ENCODE measurements around the gene MAN1C1. TPM values are rescaled to one million over a fixed set of nuclear protein-coding genes. Genes with fewer than 3 reads are reported as not detected.

Gene MAN1C1
- total RNA-seq, 2 donors from 2014 or later, result 8.8 to 15.3 TPM

DNA sequence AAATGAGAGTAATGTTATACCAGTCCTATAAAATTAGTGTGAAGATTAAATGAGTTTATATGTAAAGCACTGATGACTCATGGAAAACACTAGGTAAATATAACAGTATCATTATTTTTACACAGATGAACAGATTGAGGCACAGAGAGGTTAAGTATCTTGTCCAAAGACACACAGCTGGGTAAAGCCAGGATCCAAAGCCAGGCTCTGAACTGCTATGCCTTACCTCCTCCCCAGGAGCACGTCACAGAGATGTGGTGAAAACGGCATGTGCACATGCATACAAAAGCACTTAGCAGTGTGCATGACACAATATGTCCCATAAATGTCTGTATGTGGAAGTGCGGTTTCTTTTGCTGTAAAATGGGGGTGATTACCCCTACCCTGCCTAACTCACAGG lies 56.9 kb downstream of the MAN1C1 start:
- DNase-seq (ENCODE audit: low spot score in 2 of 2) (no peak), ATAC-seq (no peak)
- Mint-ChIP-seq H3K9me3 (no peaks in the 10 kb centered on the region), H3K36me3 (peaks cover 27 to 39% of the 10 kb centered on the region in 2 donors), H3K27ac (peak overlapping the region; percentile 17 to 25)

DNA sequence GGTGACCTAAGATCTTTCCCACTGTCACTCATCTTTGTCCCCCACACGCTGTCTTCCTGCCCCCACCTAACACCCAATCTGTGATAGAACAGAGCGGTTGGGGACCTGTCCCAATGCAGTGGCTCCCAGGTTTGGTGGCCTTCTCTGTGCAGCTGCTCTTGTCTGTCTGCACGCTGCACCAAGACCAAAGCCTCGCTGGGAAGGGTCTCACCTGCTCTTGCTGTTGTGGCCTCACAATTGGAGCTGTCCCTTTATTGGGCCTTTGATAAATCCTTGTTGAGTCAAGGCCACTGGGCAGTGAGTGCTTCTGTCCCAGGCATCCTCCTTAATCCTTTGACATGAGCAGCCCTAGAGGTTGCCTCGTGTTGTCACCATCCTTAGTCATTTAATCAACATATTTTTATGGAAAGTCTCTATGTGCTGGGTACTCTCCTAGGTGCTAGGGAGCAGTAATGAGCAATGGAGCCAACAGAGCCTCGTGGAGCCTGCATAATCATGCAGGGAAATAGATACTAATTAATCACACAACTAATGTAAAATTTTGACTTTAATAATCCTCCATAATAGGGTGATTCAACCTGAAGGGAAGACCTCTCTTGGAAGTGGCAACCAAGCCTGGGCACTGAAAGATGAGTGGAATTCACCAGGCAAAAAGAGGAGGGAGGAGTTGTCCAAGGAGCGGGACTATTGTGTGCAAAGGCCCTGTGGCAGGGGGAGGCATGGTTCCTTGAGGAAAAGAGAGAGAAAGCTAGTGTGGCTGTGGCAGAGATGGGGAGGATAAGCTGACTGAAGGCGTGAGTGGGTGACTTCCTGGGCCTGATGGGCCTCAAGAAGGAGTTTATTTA lies 57.6 kb downstream of the MAN1C1 start:
- Mint-ChIP-seq H3K9me3 (no peaks in the 10 kb centered on the region), H3K36me3 (peaks cover 27 to 35% of the 10 kb centered on the region in 2 donors), H3K27ac (peak overlapping the region; percentile 10 to 81)
- ATAC-seq (no peak), DNase-seq (ENCODE audit: low spot score in 2 of 2) (no peak)

DNA sequence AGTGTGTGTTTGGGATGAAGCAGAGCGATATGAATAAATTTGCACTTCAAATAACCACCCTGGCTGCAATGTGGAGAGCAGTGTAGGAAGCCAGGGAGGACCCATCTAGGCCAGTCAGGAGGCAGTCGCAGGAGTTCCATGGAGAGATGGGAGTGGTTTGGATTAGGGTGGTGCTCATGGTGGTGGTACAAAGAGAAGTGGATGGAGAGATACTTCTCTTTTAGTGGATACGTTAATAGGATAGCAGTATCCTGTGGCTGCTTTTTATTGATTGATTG lies 58.2 kb downstream of the MAN1C1 start:
- ATAC-seq, result no peak
- no peak for DNase-seq (ENCODE audit: low spot score in 2 of 2)
- Mint-ChIP-seq H3K27ac (peak overlapping the region in 1 of 2 donors; percentile 10), H3K9me3 (no peaks in the 10 kb centered on the region), H3K36me3 (peaks cover 27 to 34% of the 10 kb centered on the region in 2 donors)

DNA sequence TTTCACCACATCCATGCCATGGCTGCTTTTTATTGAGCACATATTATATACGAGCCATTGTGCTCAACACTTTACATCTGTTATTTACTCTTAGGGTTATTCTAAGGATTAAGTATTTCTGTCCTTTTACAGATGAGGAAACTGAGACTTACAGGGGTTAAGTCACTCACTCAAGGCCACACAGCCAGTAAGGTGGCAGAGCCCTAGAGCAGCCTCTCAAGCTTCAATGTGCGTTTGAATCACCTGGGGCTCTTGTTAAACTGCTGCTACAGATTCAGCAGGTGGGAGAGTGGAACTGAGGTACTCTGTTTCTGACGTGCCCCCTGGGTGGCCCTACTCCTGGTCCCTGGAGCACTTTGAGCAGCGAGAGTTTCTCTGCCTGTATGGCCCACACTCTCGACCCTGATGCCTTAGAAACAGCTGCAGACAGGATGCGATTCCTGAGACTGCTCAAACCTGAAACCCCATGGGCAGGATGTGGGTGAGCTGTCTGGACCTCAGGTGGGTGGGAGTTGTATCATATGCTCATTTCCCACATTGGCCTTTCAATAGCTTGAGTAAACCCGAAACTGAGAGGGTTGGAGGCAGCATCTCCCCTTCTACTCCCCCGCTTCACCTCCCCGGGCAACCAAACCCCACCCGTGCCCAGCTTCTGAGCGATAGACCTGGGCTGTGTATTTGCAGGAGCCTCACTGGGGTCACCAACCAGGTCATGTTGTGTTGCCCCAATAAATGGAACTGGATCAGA lies 59.3 kb downstream of the MAN1C1 start:
- Mint-ChIP-seq H3K27ac (peak overlapping the region; percentile 23 to 79), H3K9me3 (no peaks in the 10 kb centered on the region), H3K36me3 (peaks cover 29 to 33% of the 10 kb centered on the region in 2 donors)
- peak; percentile 83 to 92 for DNase-seq (ENCODE audit: low spot score in 2 of 2)
- peak; percentile 88 to 91 for ATAC-seq

DNA sequence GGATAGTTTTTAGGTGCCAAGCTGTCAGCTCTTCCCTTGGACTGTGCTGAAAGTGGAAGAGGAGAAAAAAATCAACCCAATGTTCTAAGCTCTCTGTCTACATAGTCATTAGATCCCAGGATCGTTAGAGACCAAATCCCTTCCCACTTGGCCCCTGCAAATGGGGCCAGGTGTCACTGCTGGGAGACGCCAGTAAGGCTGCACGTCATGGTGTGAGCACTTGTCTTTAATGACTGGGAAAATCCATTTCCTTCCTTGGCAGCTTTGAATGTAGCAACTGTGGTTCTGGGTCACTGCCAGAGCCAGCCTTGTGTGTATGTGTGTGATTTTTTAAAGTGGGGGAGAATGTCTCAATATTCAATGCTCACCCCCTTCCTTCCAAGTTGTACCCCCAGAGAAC lies 59.9 kb downstream of the MAN1C1 start:
- H3K36me3 Mint-ChIP-seq, result peaks cover 24 to 28% of the 10 kb centered on the region in 2 donors
- ATAC-seq, result peak; percentile 19 to 32

DNA sequence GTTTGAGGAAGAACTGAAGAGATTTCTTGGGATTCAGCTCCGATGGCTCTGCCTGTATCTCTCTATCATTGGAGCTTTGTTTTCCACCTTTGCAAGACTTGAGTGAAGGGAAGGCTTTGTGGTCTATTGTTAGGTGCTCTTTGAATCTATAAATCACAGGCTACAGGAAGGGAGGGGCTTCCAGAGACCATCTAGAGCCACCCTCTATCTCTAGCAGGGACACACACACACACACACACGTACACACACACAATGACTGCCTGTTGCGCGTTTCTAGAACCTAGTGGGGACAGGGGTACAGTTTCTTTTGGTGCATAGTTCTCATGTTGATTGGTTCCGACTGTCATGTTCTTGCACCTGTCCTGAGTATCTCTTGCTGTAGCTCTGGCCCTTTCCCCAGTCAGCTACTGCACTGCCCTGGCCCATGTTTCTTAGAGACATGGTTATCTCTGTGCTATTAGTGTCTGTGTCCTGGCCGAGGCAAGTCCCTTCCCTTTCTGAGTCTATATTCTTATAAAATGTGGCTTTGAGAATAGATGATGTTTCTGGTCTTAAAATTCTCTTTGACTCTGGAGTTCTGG lies 60.7 kb downstream of the MAN1C1 start:
- DNase-seq (ENCODE audit: low spot score in 2 of 2) (no peak), ATAC-seq (no peak)
- Mint-ChIP-seq H3K27ac (peak overlapping the region; percentile 19 to 79), H3K9me3 (no peaks in the 10 kb centered on the region), H3K36me3 (peaks cover 16 to 20% of the 10 kb centered on the region in 2 donors)

More for the DNA sequence above, 59.9 kb downstream of the MAN1C1 start:
- no peaks in the 10 kb centered on the region for H3K9me3 Mint-ChIP-seq
- no peak for DNase-seq (ENCODE audit: low spot score in 2 of 2)
- H3K27ac Mint-ChIP-seq, result peak overlapping the region; percentile 23 to 79

DNA sequence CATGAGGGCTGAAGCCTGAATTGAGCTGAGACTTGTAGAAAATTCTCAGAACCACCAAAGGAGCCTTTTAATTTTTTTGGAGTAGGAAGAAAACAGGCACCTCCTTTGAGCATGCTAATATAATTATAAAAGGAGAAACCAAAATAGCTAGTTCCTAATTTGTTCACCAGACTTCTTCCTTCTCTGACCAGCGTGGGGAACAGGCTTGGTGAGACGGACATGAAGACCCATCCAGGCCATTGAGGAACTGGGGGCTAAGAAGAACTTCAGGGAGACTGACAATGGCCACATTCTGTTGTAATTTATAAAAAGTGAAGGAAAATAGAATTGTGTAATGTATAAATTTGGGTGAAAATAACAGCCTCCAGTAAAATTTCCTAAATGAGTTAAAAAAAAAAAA lies 62.6 kb downstream of the MAN1C1 start:
- no peak for ATAC-seq
- DNase-seq (ENCODE audit: low spot score in 2 of 2), result no peak
- Mint-ChIP-seq H3K9me3 (no peaks in the 10 kb centered on the region), H3K27ac (peak overlapping the region in 1 of 2 donors; percentile 4), H3K36me3 (peaks cover 7 to 12% of the 10 kb centered on the region in 2 donors)

DNA sequence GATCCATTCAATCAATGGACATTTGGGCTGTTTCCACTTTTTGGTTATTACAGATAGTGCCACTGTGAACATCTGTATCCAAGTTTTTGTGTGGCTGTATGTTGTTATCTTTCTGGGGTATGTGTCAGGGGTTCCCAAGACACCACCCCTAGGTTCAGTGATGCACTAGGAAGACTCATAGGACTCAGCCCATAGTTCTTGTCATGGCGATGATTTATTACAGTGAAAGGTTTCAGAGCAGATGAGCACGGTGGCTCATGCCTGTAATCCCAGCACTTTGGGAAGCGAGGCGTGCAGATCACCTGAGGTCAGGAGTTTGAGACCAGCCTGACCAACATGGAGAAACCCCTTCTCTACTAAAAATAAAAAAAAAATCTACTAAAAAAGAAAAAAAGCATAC lies 64.1 kb downstream of the MAN1C1 start:
- DNase-seq (ENCODE audit: low spot score in 2 of 2), result no peak

DNA sequence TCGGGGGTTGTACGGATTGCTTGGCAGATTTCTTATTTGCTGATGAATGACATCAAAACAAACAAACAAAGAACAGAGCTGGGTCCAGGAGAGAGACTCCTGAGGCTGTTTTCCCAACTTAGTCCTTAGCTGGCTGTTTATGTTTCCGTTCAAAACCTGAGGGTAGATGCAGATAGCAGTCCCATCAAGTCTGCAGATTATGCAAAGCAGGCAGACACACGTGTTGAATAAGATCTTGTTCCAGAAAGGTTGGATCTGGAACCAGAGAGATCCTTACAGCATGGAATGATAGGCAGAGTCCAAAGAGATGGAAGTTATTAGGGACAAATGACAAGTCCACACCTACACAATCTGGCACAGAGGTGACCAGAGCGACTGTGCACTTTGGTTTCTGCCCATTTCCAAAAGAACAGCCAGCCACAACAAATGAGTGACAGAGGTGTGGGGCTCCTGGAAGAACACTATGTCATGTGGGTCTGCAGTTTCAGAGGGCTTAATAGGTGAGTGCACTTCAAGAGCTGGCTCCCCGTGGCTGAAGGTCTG lies 65.5 kb downstream of the MAN1C1 start:
- Mint-ChIP-seq H3K9me3 (no peaks in the 10 kb centered on the region), H3K27ac (no peak overlapping the region), H3K36me3 (peaks cover 4 to 6% of the 10 kb centered on the region in 2 donors)
- ATAC-seq, result no peak
- no peak for DNase-seq (ENCODE audit: low spot score in 2 of 2)

More for the DNA sequence above, 64.1 kb downstream of the MAN1C1 start:
- H3K36me3 Mint-ChIP-seq, result peaks cover 4 to 6% of the 10 kb centered on the region in 2 donors
- no peak overlapping the region for H3K27ac Mint-ChIP-seq
- no peaks in the 10 kb centered on the region for H3K9me3 Mint-ChIP-seq
- no peak for ATAC-seq

DNA sequence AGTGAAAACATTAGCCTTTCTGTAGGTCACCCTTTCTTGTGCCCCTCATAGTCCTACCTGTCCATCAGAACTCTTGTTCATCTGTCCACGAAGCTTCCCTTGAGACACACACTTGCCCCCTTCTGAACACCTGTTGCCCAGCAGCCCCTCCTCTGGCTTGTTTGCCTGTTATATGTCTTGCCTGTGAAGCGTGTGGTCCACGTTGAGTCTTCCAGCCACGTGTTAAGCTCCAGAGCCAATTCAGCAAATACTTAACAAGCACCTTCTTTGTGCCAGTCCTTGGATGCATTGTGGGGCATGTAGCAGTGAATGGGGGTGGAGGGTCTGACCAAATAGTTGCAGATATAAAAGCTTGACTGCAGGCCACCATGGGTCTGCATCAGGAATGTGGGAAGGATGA lies 66.6 kb downstream of the MAN1C1 start:
- DNase-seq (ENCODE audit: low spot score in 2 of 2) (no peak), ATAC-seq (no peak)
- peaks cover 4 to 6% of the 10 kb centered on the region in 2 donors for H3K36me3 Mint-ChIP-seq
- no peaks in the 10 kb centered on the region for H3K9me3 Mint-ChIP-seq
- H3K27ac Mint-ChIP-seq, result no peak overlapping the region

DNA sequence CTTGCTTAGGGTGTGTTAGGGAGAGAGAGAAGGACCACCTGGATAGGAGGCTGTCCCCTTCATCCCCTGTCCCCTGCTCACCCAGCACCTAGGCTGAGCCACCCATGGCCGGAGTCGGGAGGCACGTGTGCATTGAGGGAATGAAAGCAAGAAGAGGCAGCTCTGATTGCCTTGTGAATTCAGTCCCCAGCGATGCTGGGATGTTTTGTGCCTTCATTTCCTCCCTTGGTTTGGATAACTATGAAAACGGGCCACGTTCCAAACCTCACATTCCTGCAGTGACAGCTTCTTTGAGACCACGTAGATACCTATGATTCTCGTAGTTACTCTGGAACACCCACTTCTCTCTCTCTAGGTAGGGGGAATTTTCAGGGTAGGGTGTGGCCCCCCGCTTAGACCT lies 67.1 kb downstream of the MAN1C1 start:
- Mint-ChIP-seq H3K36me3 (peaks cover 4 to 6% of the 10 kb centered on the region in 2 donors), H3K9me3 (no peaks in the 10 kb centered on the region), H3K27ac (no peak overlapping the region)
- DNase-seq (ENCODE audit: low spot score in 2 of 2) (no peak), ATAC-seq (no peak)

DNA sequence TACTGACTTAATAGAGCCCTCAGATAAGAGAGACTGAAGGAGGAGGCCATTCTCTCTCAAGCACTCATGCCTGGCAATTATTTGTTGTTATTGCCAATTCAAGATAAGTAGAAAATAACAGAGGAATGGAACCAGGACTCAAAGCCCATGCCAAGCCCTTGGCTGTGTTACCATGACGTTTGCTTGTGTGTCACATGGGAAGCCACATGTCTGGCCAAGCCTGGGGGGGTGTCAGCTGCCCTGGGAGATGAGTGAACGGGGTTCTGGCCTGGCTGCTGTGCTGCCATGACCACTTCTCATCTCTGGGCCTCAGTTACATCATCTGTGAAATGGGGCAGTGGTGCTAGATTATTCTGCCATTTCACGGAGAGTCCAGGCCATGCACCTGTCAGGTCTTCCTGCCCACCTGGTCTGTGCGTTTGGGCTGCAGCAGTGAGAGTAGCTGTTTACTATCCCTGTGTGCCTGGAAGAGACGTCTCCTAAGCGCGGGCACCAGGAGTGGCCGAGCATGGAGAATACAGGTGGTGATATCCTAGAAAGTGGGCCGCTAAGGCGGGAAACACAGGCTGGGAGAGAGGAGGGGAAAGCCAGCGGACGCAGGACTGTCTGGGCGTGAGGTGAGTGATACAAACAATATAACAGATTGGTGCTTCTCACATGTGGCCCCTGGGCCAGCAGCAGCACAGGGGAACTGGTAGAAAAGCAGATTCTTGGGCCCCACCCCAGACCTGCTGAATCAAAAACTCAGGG lies 67.8 kb downstream of the MAN1C1 start:
- Mint-ChIP-seq H3K27ac (no peak overlapping the region), H3K36me3 (peaks cover 4 to 6% of the 10 kb centered on the region in 2 donors), H3K9me3 (no peaks in the 10 kb centered on the region)
- no peak for DNase-seq (ENCODE audit: low spot score in 2 of 2)
- no peak for ATAC-seq

DNA sequence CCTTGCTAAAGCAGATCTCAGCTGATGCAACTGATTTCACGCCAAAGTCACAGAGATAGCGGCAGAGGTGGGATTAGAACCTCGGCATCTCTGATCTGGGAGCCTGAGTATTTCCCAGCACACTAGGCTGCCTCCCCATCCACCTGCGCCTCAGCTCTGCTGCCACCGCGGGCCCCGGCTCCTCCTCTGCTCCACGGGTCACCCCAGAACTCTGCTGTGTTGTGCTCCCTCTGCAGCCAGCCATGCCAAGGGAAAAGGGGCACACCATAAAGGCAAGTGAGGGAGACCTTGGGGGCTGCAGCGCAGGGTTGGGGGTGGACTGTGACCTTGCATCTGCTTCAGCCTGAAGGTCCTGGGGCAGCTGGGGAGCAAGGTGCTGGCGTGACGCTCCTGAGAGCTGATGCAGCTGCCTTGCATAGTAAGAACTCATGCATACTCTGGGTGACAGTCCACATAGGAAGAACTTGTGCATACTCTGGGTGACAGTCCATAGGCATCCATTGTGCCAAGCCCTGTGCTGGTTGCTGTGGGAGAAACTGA lies 68.7 kb downstream of the MAN1C1 start:
- Mint-ChIP-seq H3K27ac (no peak overlapping the region), H3K9me3 (no peaks in the 10 kb centered on the region), H3K36me3 (peaks cover 4% of the 10 kb centered on the region in 2 donors)
- no peak for DNase-seq (ENCODE audit: low spot score in 2 of 2)
- ATAC-seq, result no peak

DNA sequence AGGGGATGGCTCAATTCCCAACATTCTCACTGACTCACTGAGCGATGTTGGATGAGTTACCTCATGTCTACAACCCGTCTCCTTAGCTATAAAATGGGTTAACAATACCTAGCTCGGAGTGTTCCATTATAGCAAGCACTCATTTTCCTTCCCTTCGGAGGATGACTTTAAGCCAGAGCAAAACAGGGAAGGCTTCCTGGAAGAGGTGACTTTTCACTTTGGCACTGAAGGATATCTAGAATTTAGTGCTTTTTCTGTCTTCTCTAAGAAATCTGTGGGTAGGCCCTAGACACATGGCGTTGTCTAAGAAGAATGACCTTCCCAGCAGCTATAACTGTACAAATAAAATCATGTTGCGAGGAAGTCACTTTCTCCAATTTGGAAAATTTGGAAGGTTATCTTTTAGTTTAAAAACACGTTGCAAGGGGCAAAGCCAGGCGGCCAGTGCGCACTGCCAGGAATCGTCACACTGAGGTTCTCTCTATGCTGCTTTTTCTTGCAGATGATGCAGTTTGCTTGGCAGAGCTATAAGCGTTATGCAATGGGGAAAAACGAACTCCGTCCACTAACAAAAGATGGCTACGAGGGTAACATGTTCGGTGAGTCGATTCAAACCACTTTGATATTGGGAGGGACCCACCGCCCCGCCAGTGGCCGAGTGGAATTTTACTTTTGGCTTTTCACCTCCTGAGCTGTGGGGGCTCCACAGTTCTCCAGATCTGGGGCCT lies 69.5 kb downstream of the MAN1C1 start:
- DNase-seq (ENCODE audit: low spot score in 2 of 2) (no peak), ATAC-seq (no peak)
- H3K36me3 Mint-ChIP-seq, result no peaks in the 10 kb centered on the region
- H3K9me3 Mint-ChIP-seq, result no peaks in the 10 kb centered on the region
- H3K27ac Mint-ChIP-seq, result no peak overlapping the region

DNA sequence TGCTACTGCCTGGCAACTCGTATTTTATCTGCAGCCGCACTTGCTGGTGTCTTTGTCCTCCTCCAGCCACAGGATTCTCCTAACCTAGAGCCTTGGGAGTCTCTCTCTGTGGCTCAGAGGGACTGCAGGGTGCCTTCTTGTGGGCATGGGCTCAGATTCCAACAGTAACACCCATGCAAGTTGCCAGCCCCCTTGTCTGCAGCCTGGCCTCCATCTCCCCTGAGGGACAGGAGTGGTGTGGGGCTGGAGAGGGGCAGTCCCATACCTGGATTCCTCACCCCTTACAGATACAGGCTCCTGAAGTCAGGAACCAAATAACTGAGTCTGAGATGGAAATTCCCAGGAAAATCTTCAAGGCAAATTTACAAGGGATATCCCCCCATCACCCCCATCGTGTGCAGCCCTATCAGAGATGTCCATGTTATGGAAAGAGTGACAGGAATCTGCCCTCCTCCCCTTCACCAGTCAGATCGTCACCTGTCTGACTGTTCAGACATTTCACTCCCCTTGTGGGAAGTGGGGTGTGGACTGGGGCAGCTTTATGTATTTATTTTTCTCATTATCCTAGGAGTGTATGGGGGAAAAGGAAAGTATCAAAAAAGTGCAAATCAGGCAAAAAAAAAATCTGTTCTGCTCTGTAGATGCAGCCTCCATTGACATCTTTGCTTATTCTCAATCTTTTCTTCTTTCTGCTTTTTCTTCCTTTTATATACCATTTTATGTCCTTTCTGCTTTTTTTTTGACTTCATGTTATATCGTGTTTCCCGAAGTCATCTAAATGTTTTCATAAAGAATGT lies 70.8 kb downstream of the MAN1C1 start:
- Mint-ChIP-seq H3K9me3 (no peaks in the 10 kb centered on the region), H3K27ac (no peak overlapping the region), H3K36me3 (no peaks in the 10 kb centered on the region)
- DNase-seq (ENCODE audit: low spot score in 2 of 2), result no peak
- peak in 1 of 2 donors; percentile 47 for ATAC-seq

All from activated naive CD4-positive, alpha-beta T cell treated with anti-CD3 and anti-CD28 coated beads, Interleukin-2, amount 50 U/mL, for 72 hours (primary cell).